ENCODE data around the gene FRAS1.

- no peak for TF ChIP-seq CTCF (IDR thresholded peaks at IDR 0.05)
- no peak for TF ChIP-seq POLR2A (IDR thresholded peaks at IDR 0.05)
These were observed 513.0 kb downstream of the FRAS1 start for GRCh38 chr4:78570117-78570516.

Measured in vagina (tissue), 2 donors.